NCI-H526 (cell line): ENCODE data around the gene LRRC57.
A peak's percentile ranks its signal among the peaks of the same experiment; 100 is the strongest.

Experiments
- DNase-seq, 2 experiments: peaks; one replicate each; lab custom pipeline; 2025; lab: John Stamatoyannopoulos, UW

The LRRC57 gene

DNA sequence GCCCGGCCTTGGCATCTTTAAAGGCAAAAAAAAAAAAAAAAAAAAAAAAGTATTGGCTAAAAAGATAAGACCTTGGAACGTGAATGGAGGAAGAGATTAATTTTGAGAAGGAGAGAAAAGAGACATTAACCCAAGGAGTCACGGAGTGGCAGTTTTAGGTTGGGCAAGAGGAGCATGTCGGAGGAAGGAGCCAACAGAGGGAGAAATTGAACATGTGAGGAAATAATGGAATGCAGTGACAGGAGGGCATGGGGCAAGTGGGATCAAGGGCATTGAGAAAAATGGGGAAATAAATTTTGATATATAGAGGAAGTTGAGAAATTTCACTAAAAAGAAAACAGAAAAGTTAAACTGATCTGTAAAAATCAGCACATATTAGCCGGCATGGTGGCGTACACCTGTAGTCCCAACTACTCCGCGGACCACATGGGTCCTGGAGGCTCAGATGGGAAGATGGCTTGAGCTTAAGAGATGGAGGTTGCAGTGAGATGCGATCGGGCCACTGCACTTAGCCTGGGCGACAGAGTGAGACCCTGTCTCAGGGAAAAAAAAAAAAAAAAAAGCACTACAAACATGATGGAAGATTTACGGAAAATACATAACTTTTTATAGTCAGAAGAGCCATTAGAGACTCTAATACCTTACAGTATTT lies 1.3 kb upstream of the LRRC57 start:
- DNase-seq = no peak

DNA sequence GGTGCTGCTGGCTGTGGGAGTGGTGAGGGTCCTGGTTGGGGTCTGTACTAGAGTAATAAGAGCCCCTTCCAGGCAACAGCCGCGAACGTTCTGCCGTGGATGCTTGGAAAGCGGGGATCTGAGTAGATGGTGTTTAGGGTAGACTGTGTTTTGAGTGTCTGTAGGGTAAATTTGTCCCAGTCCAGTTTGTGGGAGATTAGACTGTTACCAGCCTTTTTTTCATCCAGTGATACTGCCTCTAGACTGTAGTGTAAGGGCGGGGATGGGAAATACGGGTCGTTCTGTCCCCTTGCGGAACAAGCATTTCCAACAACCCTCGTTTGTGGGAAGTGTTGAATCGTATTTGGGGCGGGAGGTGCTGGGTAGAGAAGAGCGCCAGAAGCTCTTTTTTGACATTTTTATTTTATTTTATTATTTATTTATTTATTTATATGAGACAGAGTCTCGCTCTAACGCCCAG lies 469 bp upstream of the LRRC57 start:
- peak; percentile 69 to 74 for DNase-seq

GRCh38 chr15:42547918-42548248 lies 710 bp downstream of the LRRC57 start:
- DNase-seq = peak in 1 of 2 experiments; percentile 61

- DNase-seq = no peak
Observed at GRCh38 chr15:42544853-42545629, 3.6 kb downstream of the LRRC57 start.

DNA sequence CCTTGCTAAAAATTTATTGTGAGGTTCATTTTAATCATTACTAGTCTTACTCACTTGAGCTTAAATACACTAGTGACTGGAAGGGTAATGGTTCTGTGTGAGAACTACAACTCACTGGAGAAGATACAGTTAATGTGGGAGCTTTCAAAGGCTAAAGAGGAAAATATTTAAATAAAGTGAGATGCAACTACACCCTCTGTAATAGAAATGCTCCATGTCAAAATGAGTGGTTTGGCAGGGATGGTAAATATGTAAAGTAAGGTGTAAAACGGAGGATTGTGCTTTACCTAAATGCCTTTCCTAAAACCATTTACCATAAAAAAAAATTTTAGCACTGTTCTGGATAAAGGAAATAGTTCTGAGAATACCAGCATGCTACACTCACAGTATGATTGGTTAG lies 15.3 kb downstream of the LRRC57 start:
- DNase-seq = no peak

- no peak for DNase-seq
Observed at GRCh38 chr15:42528970-42529369, 19.6 kb downstream of the LRRC57 start.

GRCh38 chr15:42523331-42523730 lies 25.3 kb downstream of the LRRC57 start:
- DNase-seq = no peak

DNA sequence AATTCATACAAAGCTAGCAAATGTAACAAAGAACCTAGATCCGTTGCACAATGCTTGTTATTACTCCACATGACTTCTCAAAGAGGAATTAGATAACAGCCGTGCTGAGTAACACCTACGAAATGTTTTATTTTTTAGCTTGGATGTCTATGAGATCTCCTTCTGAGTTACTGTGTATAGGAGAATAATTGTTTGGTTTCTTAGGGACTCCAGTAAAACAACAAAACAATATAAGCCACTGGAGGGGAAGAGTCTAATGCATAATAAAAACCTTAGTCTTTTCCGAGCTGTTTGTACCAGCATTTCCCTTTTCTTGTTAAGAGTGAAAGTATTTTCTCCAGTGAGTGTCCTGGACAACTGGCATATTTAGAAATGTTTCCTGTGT lies 37.6 kb downstream of the LRRC57 start:
- no peak for DNase-seq

GRCh38 chr15:42510258-42511006 lies 38.2 kb downstream of the LRRC57 start:
- DNase-seq = no peak

DNA sequence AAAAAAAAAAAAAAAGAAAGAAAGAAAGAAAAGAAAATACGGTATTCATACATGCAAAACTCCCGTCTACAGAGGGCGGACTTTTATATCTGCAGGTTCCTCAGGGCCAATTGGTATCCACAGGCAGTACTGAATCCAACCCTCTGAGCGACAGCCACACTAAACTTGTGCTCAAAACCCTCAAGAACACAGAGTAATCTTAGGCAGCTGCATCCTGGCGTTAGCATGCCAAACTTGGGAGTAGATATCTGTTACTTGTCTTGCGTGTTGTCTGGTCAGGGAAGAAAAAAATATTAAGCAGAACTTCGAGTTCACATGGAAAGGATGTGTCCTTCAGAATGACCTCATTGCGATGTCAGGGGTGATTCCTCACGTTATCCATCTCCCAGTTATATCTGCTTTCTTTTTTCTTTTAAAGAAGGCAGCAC lies 40.3 kb downstream of the LRRC57 start:
- DNase-seq = no peak

DNA sequence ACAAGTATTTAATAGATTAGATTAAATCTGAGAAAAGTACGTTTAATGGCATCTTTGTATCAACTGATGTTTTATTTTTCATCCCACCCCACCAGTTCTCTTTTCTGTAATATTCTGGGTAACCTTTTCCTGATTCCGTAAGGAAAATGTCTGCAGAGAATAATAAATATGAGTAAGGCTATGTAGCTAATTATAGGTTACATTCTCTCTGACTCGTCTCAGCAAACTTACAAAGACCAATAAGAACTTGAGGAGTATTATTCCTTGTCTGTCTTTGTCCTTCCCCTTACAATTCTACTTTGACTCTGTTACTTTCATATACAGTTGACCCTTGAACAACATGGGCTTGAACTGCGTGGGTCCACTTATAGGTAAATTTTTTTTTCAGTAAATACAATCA lies 41.1 kb downstream of the LRRC57 start:
- no peak for DNase-seq

DNA sequence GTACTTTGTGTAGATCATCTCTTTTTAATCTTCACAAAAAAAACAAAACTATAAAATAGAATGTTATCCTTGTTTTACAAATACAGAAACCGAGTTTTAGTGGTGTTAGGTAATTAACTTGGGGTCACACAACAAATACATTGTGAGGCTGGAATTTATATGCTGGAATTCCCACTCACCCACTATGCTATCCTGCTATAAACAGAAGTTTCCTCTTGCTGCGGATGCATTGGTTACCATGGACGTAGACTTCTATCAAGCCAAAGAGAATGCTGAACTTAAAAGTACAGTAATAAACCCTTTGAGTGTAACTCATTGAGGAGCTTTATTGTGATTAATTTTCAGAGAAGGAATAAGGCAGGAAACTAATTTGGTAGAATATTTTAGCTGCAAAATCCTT lies 44.0 kb downstream of the LRRC57 start:
- no peak for DNase-seq

GRCh38 chr15:42503825-42504224 lies 44.8 kb downstream of the LRRC57 start:
- no peak for DNase-seq

DNA sequence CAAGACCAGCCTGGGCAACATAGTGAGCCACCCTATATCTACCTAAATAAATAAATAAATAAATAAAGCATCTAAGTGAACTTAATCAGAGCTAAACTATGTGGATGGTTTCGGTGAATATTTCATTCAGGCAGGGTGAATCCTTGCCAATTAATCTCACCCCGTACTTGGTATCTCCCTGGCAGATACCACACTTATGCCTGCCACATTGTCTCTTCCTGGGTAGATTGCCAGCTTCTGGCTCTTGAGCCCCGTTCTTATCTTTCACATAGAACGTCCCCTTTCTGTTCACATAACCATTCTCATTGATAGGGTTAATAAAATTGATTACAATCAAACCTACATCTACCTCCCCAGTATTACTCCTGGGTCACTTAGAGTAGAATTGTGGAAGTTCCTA lies 46.1 kb downstream of the LRRC57 start:
- no peak for DNase-seq

- no peak for DNase-seq
Observed at GRCh38 chr15:42499858-42500609, 48.6 kb downstream of the LRRC57 start.

GRCh38 chr15:42498212-42499068 lies 50.2 kb downstream of the LRRC57 start:
- no peak for DNase-seq

DNA sequence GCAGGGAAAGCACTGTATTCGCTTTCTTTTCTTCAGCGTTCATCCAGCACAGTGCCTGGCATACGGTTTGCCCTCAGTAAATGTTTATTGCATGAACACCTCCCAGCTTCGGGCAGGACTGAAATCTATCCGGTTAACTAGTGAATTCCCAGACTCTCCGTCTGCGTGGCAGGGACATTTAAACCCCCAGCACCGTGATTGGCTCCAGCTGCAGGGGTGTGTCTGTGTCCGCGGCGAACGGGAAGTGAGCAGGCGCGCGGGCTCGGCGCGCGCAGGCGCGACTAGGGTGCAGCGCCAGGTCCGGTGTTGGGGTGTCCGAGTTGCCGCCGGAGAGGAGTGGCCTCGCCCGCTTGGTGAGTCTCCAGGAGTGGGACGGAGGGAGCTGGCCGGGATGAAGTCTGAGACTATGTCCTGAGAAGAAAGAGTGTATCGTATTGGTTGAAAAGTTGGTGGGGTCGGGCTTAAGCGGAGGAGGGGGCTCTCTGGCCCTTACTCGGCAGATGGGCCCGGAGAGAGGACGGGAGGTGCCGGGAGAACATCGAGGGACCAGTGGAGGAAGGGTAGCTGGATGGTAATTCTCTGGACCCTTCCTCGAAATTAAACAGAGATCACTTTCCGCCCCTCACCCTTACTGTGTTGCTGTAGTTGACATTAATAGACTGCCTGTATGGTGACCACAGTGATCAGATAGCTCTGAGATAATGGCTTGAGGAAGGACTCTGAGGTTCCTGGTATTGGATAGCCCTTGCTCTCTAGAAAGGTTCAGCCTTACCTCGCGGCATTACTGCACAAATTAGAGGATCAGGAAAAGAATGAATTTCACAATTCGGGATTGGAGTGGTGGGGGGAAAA lies 53.0 kb downstream of the LRRC57 start, which contains the start of gene SNAP23:
TSS of gene SNAP23 (plus strand) at position 274 of the 852 bp plus-strand sequence. CDS start 16,213 bp downstream, outside the sequence.
- peak; percentile 69 to 90 for DNase-seq

GRCh38 chr15:42494998-42495360 lies 53.6 kb downstream of the LRRC57 start:
- DNase-seq = peak in 1 of 2 experiments; percentile 14

DNA sequence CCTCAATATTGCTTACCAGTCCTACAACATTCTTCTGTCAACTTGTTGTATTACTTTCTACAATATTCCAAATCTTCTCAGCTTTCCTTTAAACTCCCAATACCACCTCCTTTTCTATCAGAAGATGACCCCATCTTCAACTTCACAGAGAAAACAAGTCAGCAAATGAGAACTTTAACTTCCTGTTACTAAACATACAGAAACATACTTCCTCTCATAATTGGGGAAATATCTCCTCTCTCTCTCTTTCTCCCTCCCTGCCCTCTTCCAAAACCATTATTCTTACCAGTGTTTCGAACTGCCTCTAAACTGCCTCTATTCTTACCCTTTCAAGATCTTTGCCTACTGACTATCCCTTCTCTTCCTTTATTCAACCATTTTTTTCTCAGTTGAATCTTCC lies 54.9 kb downstream of the LRRC57 start:
- DNase-seq = no peak

- DNase-seq = no peak
Observed at GRCh38 chr15:42491539-42492225, 56.9 kb downstream of the LRRC57 start.
